GM19463 (cell line): Measurements from ENCODE around the gene NOL4L.

Source experiments
- ATAC-seq: cut with Tn5 transposase; IDR thresholded peaks from one replicate; pipeline ENCODE4 v1.9.1; 2021; ENCODE audit warnings: mild to moderate bottlenecking, moderate library complexity; ENCODE audit not compliant: unreplicated experiment

The NOL4L gene

GRCh38 chr20:32613192-32614053 lies 28.3 kb upstream of the NOL4L start:
- ATAC-seq: no peak

DNA sequence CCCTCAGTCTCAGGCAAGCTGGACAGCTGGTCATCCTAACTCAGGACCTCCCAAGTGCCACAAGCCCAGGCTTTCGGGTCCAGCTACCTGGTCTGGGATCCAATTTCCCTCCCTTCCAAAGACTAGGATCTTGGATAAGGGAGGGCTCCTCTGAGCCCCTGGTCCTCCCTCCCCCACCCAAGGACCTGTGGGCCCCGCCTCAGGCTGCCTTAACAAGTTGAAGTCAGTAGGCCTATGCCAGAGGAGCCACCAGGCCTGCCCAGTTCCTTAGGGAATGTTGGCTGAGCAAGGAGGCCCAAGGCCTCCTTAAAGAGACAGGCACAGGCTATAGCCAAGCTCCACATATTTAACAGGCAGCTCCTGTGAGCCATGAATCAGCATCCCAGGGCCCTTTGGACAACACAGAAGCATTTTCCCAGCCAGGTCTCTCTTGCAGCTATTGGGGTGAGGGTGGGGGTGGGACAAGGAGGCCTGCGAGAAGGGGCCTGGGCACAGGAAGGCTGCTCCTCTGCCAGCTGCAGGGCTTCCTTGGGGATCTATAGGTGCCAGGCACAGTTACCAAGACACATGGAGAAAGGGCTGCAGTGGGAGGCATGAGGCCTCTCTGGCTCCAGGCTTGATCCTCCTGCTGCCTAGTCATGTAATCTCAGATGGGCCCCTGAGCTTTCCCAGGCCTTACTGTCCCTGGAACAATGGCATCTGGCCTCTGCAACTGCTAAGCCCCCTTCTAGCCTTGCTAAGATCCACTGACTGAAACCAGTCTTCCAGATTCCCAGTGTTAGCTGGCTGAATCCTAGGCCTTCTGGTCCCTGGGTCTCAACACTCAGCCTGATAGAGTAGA lies 27.4 kb upstream of the NOL4L start:
- ATAC-seq: no peak

DNA sequence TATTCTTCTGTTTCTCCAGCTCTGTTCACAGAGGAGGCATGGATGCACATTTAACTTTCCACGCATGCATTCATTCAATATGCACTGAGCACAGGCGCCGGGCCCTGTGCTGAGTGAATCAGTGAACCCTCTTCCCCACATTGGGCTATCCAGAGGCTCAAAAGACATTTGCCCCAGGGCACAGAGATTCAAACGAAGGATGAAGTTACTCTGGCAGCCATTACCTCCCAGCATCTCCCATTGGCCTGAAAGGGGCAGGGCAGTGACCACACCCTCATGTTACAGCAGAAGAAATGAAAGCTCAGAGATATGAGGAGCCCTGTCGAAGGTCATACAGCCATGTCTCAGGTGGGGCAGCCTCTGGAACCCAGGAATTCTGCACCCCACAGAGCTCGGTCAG lies 26.7 kb upstream of the NOL4L start:
- no peak for ATAC-seq

- no peak for ATAC-seq
Measured at GRCh38 chr20:32611286-32611685, 26.2 kb upstream of the NOL4L start.

DNA sequence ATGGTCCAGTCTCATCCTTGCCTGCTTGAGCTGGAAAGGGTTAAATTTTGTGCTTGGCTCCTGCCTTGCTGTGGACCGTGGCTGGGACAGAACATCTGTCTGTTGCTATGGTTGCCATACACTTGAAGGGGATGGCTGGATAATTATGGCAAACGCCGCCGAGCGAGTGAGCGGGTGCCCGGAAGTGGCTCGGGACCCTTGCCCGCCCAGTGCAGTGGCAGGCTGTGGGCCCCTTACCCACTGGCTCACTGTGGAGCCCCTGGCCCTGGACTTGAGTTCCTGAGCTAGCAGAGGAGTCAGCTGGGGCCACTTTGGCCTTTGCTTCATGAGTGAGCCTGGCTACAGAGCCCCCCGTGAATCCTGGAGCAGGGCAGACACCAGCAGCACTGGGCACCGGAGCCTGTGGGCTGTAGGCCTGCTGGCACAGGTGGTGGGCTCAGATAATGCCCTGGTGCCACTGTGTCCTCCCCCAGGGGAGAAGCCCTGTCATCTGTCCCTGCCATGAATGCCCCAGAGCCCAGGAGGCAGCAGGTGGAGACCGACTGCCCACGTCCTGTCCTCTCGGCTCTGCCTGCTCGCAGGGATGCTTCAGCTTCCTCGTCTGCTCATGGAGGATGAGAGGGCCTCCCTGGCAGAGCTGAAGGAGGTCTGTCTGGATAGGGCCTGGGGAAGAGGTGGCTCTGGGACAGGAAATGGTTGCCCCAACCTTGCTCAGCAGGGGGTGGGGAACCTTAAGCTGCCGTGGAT lies 25.5 kb upstream of the NOL4L start:
- no peak for ATAC-seq

DNA sequence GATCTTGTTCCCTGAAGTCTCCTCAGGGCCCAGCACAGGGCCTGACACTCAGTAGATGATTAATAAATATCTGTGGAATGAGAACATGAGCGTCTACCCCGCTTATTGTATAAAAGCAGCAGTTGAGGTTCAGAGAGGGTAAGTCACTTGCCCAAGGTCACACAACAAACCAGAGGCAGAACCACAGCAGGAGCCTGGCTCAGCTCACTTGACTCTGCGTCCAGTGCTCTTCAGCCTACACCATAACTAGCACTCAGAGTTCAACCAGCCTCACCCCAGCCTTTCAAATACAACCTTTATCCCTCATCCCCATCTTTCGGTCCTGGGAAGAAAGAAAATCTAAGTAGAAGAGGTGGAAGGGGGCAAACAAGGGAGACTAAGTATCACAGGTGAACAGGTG lies 24.9 kb upstream of the NOL4L start:
- ATAC-seq: no peak

GRCh38 chr20:32609111-32609773 lies 24.1 kb upstream of the NOL4L start:
- no peak for ATAC-seq

DNA sequence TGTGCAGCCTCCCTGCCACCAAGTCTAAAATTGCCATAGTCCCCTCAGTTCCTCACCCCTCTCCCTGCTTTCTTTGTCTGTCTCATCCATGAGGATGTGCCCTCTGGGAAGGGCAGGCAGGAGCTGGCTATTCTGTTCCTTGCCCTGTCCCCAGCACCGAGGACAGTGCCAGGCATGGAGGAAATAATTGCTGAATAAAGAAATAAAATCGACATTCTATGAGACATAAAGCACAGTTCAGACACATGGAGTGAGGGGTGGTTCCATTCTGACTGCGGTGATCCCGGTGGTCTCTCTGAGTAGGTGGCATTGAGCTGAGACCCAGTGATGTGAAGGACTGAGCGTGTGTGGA lies 23.5 kb upstream of the NOL4L start:
- ATAC-seq: no peak

GRCh38 chr20:32607727-32608663 lies 22.9 kb upstream of the NOL4L start:
- no peak for ATAC-seq

- no peak for ATAC-seq
Measured at GRCh38 chr20:32607324-32607723, 22.2 kb upstream of the NOL4L start.

- ATAC-seq: no peak
Measured at GRCh38 chr20:32606790-32607189, 21.7 kb upstream of the NOL4L start.

DNA sequence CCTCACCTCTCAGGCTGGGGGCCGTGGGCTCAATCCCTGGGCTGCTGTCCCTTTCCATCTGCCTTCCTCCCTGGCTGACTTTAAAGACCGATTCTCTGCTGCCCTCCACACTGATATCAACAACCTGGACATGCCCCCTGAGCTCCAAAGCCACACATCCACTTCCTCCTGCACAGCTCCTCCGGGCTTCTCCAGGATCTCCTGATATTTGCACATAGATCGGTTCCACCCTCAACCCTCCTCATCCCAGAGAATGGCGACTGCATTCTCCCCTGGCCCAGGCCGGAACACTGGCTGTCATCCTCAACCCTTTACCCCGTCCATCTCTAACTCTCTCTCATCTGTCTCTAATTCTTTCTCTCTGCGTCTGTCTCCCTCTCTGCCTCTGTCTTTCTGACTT lies 21.0 kb upstream of the NOL4L start:
- ATAC-seq: no peak

- no peak for ATAC-seq
Measured at GRCh38 chr20:32605167-32605656, 20.1 kb upstream of the NOL4L start.

GRCh38 chr20:32603046-32603726 lies 18.1 kb upstream of the NOL4L start:
- ATAC-seq: no peak

GRCh38 chr20:32602273-32602672 lies 17.1 kb upstream of the NOL4L start:
- no peak for ATAC-seq

- no peak for ATAC-seq
Measured at GRCh38 chr20:32600681-32601237, 15.6 kb upstream of the NOL4L start.

DNA sequence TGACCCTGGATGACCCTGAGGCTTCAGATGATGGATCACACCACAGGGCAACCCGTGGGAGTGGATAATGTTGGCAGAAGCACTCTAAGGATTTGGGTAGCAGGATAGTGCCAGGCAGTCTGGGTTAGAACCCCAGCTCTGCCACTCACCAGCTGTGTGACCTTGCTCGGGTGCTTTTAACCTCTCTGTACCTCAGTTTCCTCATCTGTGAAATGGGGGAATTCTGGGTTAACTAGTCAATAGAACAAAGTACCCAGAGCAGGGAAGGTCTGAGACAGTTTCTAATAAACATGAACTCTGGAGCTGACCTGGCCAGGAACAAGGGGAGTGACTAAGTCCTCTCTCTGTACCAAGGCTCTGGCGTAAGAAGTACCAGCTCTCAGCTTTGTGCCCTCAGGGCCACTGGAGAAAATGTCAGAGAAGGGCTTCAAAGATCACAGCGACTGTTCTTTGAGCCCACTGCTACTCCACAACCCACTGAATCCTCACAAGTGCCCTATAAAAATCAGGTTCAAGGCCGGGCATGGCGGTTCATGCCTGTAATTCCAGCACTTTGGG lies 14.7 kb upstream of the NOL4L start:
- ATAC-seq: no peak

GRCh38 chr20:32598606-32599005 lies 13.5 kb upstream of the NOL4L start:
- ATAC-seq: no peak
